OCI-LY1 (cell line): ENCODE results near the gene TOGARAM2.

Experiments
- H2AFZ ChIP-seq: fragments of 200-600 bp; sonication (generic), shearing (Covaris generic); 2 replicates; pipeline ENCODE4 v1.6.0; 2014; ENCODE audit warnings: antibody characterized with exemption, mild to moderate bottlenecking, low read length
- H3F3A ChIP-seq: fragments of 200-600 bp; sonication (generic), shearing (Covaris generic); 2 replicates; pipeline ENCODE4 v1.6.0; 2014; ENCODE audit warnings: mild to moderate bottlenecking, antibody characterized with exemption, low read length, moderate library complexity; ENCODE audit not compliant: insufficient read depth
- H3K27ac ChIP-seq: fragments of 200-600 bp; sonication (generic); 2 replicates; pipeline ENCODE4 v1.5.1; 2014; ENCODE audit warnings: low read length, mixed run types, mild to moderate bottlenecking, low read depth; ENCODE audit not compliant: poor library complexity, severe bottlenecking
- H3K27me3 ChIP-seq: fragments of 200-600 bp; sonication (generic); 2 replicates; pipeline ENCODE4 v1.6.0; 2014; ENCODE audit warnings: antibody characterized with exemption, mild to moderate bottlenecking, low read length, moderate library complexity; ENCODE audit not compliant: insufficient read depth
- H3K36me3 ChIP-seq: fragments of 200-600 bp; sonication (generic); 2 replicates; pipeline ENCODE4 v1.6.1; 2014; ENCODE audit warnings: mild to moderate bottlenecking, antibody characterized with exemption, low read length, moderate library complexity, mixed read lengths; ENCODE audit not compliant: insufficient read depth
- H3K4me1 ChIP-seq: fragments of 200-600 bp; sonication (generic); 2 replicates; pipeline ENCODE4 v1.5.1; 2014; ENCODE audit warnings: mild to moderate bottlenecking, low read length, moderate library complexity; ENCODE audit not compliant: insufficient read depth, severe bottlenecking
- H3K4me2 ChIP-seq: fragments of 200-600 bp; sonication (generic), shearing (Covaris generic); 2 replicates; pipeline ENCODE4 v1.6.1; 2014; ENCODE audit warnings: low read length
- H3K4me3 ChIP-seq: fragments of 200-600 bp; sonication (generic); 2 replicates; pipeline ENCODE4 v1.5.1; 2014; ENCODE audit warnings: low read length, low read depth, mild to moderate bottlenecking, mixed read lengths; ENCODE audit not compliant: poor library complexity, severe bottlenecking
- H3K79me2 ChIP-seq: fragments of 200-600 bp; shearing (Covaris generic); 2 replicates; pipeline ENCODE4 v1.6.1; 2016; ENCODE audit warnings: mixed run types, low read length, mixed read lengths; ENCODE audit not compliant: insufficient read depth
- H3K9ac ChIP-seq: fragments of 200-600 bp; sonication (generic), shearing (Covaris generic); 2 replicates; pipeline ENCODE4 v1.6.1; 2014; ENCODE audit warnings: mild to moderate bottlenecking, low read length, mixed read lengths
- H3K9me2 ChIP-seq: fragments of 200-600 bp; sonication (generic), shearing (Covaris generic); 2 replicates; pipeline ENCODE4 v1.6.1; 2014; ENCODE audit warnings: low read depth, mild to moderate bottlenecking, low read length, mixed read lengths
- H3K9me3 ChIP-seq: fragments of 200-600 bp; shearing (Covaris generic); 2 replicates; pipeline ENCODE4 v1.6.1; 2014; ENCODE audit warnings: low read length, mixed read lengths
- H4K20me1 ChIP-seq: fragments of 200-600 bp; sonication (generic), shearing (Covaris generic); 2 replicates; pipeline ENCODE4 v1.6.0; 2016; ENCODE audit warnings: mild to moderate bottlenecking, low read length; ENCODE audit not compliant: insufficient read depth
- CTCF ChIP-seq: fragments of 200-600 bp; sonication (generic), shearing (Covaris generic); IDR thresholded peaks from 2 replicates; pipeline ENCODE4 v1.5.1; 2017; ENCODE audit warnings: mild to moderate bottlenecking, antibody characterized with exemption, low read length, moderate library complexity, mixed read lengths
- EZH2 ChIP-seq: fragments of 200-600 bp; sonication (generic), shearing (Covaris generic); IDR thresholded peaks from 2 replicates; pipeline ENCODE4 v1.8.0; 2017; ENCODE audit warnings: borderline replicate concordance, mixed run types, mild to moderate bottlenecking, antibody characterized with exemption, low read length, moderate library complexity, mixed read lengths

TOGARAM2 gene

GRCh38 chr2:28956890-28957289 lies 24.2 kb upstream of the TOGARAM2 start:
- H4K20me1 ChIP-seq: no peaks in the 10 kb centered on the region
- no peaks in the 10 kb centered on the region for H3K9me3 ChIP-seq
- H3K27ac ChIP-seq: no peak overlapping the region
- no peaks in the 10 kb centered on the region for H3F3A ChIP-seq
- no peak overlapping the region for H2AFZ ChIP-seq
- H3K27me3 ChIP-seq: no peaks in the 10 kb centered on the region
- no peak overlapping the region for H3K4me3 ChIP-seq
- no peaks in the 10 kb centered on the region for H3K79me2 ChIP-seq
- TF ChIP-seq CTCF (no peak), EZH2 (no peak)
- no peaks in the 10 kb centered on the region for H3K9me2 ChIP-seq
- H3K4me2 ChIP-seq: no peak overlapping the region
- H3K9ac ChIP-seq: no peak overlapping the region
- H3K36me3 ChIP-seq: no peaks in the 10 kb centered on the region
- H3K4me1 ChIP-seq: no peaks in the 10 kb centered on the region

GRCh38 chr2:28958689-28959088 lies 22.4 kb upstream of the TOGARAM2 start:
- no peaks in the 10 kb centered on the region for H3K36me3 ChIP-seq
- no peak overlapping the region for H3K9ac ChIP-seq
- no peaks in the 10 kb centered on the region for H3K27me3 ChIP-seq
- H3F3A ChIP-seq: no peaks in the 10 kb centered on the region
- peak; percentile 65 for TF ChIP-seq CTCF
- TF ChIP-seq EZH2: no peak
- H3K9me2 ChIP-seq: no peaks in the 10 kb centered on the region
- H3K79me2 ChIP-seq: no peaks in the 10 kb centered on the region
- no peaks in the 10 kb centered on the region for H3K9me3 ChIP-seq
- no peaks in the 10 kb centered on the region for H4K20me1 ChIP-seq
- H3K4me1 ChIP-seq: no peaks in the 10 kb centered on the region
- H3K27ac ChIP-seq: no peak overlapping the region
- H3K4me2 ChIP-seq: no peak overlapping the region
- H3K4me3 ChIP-seq: no peak overlapping the region
- no peak overlapping the region for H2AFZ ChIP-seq

- no peaks in the 10 kb centered on the region for H3K4me1 ChIP-seq
- H3F3A ChIP-seq: no peaks in the 10 kb centered on the region
- H3K4me2 ChIP-seq: no peak overlapping the region
- TF ChIP-seq EZH2 (no peak), CTCF (no peak)
- H3K27me3 ChIP-seq: no peaks in the 10 kb centered on the region; the same call in 1 of the 2 replicates
- no peak overlapping the region for H3K4me3 ChIP-seq
- no peak overlapping the region for H2AFZ ChIP-seq
- H3K36me3 ChIP-seq: no peaks in the 10 kb centered on the region
- no peaks in the 10 kb centered on the region for H3K9me2 ChIP-seq
- no peaks in the 10 kb centered on the region for H4K20me1 ChIP-seq
- no peak overlapping the region for H3K9ac ChIP-seq
- no peak overlapping the region for H3K27ac ChIP-seq
- H3K9me3 ChIP-seq: no peaks in the 10 kb centered on the region
- no peaks in the 10 kb centered on the region for H3K79me2 ChIP-seq
Observed at GRCh38 chr2:28960401-28960800, 20.7 kb upstream of the TOGARAM2 start.
